LNCaP clone FGC (cell line): Measurements from ENCODE around the gene SOX6.

Experiments used
- DNase-seq: peaks from one replicate; pipeline ENCODE4 v3.0.0-alpha.2; 2011; ENCODE audit warnings: low read depth
- H3K4me3 ChIP-seq: 2 replicates; pipeline ENCODE4 v1.5.1; 2011; ENCODE audit warnings: mild to moderate bottlenecking, low read depth, low read length, control low read depth
- CTCF ChIP-seq: IDR thresholded peaks from 2 replicates; pipeline ENCODE4 v1.5.1; 2012; ENCODE audit warnings: mild to moderate bottlenecking; ENCODE audit not compliant: control insufficient read depth, insufficient read depth; ENCODE audit errors: extremely low read depth

SOX6 gene

GRCh38 chr11:15965562-15966250, 390.6 kb downstream of the SOX6 start:
- no peak for TF ChIP-seq CTCF
- H3K4me3 ChIP-seq, result no peak overlapping the region
- no peak for DNase-seq

GRCh38 chr11:15963266-15963665, 393.1 kb downstream of the SOX6 start:
- TF ChIP-seq CTCF, result no peak
- DNase-seq, result no peak
- no peak overlapping the region for H3K4me3 ChIP-seq

GRCh38 chr11:15958910-15959309, 397.4 kb downstream of the SOX6 start:
- no peak for DNase-seq
- TF ChIP-seq CTCF, result no peak
- H3K4me3 ChIP-seq, result no peak overlapping the region

GRCh38 chr11:15957234-15957633, 399.1 kb downstream of the SOX6 start:
- no peak overlapping the region for H3K4me3 ChIP-seq
- TF ChIP-seq CTCF, result no peak
- no peak for DNase-seq

- DNase-seq, result no peak
- no peak overlapping the region for H3K4me3 ChIP-seq
- no peak for TF ChIP-seq CTCF
Observed at GRCh38 chr11:15956302-15956701, 400.0 kb downstream of the SOX6 start.

GRCh38 chr11:15955595-15955994, 400.8 kb downstream of the SOX6 start:
- H3K4me3 ChIP-seq, result no peak overlapping the region
- DNase-seq, result no peak
- no peak for TF ChIP-seq CTCF
